GM21825 (cell line): ENCODE measurements around the gene CTNNA3.

Experiments used
- ATAC-seq: cut with Tn5 transposase; IDR thresholded peaks from one replicate; pipeline ENCODE4 v1.9.1; 2021; ENCODE audit warnings: mild to moderate bottlenecking, moderate library complexity; ENCODE audit not compliant: unreplicated experiment

CTNNA3 gene

DNA sequence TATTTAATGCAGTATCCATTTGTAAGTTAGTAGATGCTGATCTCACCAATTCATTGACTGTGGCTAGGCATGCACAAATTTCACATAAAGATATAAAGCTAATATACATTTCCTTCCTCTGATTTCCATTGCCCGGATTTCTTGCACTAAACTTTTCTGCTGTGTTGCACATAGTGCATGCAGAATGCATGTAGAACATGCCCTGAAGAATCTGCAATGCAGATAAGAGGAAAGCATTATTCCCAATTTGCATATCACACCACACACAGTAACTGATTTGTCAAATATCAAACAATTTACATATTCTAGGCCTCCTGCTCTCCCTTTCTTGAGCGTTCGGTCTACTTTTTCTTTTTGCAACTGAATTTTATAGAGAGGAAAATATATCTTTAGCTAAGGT is 646.0 kb downstream of the CTNNA3 start:
- no peak for ATAC-seq

GRCh38 chr10:67046507-67046906 is 649.5 kb downstream of the CTNNA3 start:
- ATAC-seq, result no peak

- ATAC-seq, result no peak
Observed at GRCh38 chr10:67045404-67045803, 650.6 kb downstream of the CTNNA3 start.

DNA sequence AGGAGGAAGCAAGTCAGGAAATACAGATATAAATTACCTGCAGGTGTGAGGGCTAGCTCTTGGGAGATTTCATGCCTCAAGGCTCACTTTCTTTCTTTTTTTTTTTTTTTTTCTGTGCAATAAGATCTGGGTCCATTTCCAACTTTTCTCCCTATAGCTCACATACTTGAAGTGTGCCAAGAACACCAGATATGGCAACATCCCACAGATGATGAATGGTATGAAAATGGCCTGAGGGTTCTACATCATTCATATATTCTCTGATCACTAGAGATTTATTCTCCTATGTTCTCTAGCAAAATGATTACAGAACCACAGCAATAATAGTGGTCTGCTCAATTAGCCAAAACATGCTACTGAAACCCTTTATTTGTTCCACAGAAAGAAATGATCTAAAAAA is 653.0 kb downstream of the CTNNA3 start:
- ATAC-seq, result no peak

- no peak for ATAC-seq
Observed at GRCh38 chr10:67036808-67037207, 659.2 kb downstream of the CTNNA3 start.

DNA sequence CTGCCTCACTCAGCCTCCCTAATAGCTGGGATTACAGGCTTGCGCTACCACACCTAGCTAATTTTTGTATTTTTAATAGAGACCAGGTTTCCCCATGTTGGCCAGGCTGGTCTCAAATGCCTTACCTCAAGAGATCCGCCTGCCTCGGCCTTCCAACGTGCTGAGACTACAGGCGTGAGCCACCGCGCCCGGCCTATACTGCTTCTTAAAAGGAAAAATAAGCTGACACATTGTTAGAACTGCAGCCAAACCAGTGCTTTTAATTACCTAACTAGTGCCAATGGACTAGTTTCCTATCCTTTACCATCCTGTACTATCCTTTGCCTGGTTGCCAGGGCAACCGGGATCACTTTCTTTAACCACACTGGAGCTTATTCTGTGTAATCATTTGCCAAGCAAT is 662.1 kb downstream of the CTNNA3 start:
- no peak for ATAC-seq

- ATAC-seq, result no peak
Observed at GRCh38 chr10:67022099-67022498, 673.9 kb downstream of the CTNNA3 start.

GRCh38 chr10:67017218-67017617 is 678.8 kb downstream of the CTNNA3 start:
- ATAC-seq, result no peak

DNA sequence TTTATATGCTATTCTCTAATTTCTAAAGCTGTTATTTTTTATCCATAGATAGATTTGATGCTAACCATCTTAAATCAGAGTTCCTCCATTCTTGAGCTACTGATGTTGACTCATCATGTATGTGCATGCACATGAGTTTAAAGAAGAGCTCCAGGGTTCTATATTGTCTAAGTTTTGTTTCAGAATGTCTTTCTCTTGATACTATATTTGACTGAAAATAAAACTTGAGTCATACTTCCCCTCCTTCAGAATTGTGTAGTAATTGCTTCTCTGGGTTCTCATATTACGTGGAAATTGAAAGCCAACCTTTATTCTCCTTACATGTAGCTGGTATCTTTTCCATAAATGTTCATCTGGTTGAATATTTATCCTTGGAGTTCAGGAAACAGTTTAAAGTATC is 680.8 kb downstream of the CTNNA3 start:
- no peak for ATAC-seq

GRCh38 chr10:67011981-67012380 is 684.0 kb downstream of the CTNNA3 start:
- ATAC-seq, result no peak

DNA sequence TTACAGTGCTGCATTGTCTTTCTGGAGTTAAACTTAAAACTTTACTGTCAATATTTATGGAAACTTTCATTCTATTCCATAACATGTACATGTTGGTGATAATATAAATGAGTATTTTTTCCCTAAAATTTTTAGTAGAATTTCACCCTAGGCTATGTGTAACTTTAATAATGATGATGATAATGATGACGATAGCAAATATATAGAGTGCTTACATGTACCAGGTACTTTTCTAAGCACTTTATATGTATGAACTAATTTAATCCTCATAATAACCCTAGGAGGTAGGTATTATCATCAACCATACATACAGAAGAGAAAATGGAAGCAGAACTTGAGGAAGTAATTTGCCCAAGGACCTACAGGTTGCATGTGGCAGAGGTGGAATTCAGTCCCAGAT is 684.5 kb downstream of the CTNNA3 start:
- ATAC-seq, result no peak

DNA sequence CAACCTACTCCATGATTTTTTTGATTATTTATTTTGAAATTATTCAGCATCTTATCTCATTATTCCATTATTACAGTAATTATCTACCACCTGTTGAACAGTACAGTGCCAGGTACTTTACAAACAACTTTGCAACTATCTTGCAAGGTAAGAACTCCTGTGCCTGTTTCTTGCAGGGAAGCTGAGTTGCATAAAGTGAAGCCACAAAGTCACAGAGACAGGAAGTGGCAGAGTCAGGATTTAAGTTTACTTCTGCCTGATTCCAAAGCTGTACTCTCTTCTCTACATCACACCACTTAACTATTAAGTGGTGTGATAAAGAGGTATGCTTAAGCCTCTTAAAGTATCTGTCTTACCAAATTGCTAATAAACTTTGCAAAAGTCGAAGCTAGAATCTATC is 690.0 kb downstream of the CTNNA3 start:
- ATAC-seq, result no peak

DNA sequence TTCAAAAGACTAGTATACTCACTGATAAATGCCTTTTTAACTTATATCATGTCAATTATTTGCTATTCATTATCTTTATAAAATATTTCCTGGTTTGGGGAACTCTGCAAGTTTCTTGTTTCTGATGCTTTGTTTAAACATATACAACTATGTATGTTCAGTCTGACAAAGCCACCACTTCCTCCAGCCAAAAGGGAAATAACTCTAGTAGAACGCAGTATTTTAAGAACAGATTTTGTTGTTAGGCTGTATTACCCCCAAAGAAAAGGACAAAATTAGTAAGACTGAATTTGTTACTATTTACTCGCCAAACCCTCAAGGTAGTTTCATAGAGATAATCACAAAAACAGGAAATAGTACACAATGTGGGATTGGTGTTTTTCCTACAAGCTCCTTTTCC is 691.3 kb downstream of the CTNNA3 start:
- ATAC-seq, result no peak

- no peak for ATAC-seq
Observed at GRCh38 chr10:66999762-67000545, 696.0 kb downstream of the CTNNA3 start.

DNA sequence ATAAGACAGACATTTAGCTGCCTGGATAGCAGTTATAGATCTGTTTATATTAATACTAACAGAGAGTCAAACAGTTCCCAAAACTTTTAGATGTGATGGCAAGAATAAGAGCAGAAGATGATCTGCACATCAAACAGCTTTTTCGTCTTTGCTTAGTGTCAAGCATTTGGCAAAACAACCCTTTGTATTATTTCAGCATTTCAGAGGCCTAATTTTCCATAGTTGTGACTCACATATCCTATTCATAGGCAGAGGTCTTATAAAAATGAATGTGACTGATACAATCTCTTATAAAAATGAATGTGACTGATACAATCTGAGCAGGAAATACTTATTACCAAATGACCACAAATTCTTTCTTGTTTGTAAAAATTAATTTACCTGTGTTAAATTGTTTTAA is 699.0 kb downstream of the CTNNA3 start:
- no peak for ATAC-seq

- ATAC-seq, result no peak
Observed at GRCh38 chr10:66990143-66990830, 705.7 kb downstream of the CTNNA3 start.

DNA sequence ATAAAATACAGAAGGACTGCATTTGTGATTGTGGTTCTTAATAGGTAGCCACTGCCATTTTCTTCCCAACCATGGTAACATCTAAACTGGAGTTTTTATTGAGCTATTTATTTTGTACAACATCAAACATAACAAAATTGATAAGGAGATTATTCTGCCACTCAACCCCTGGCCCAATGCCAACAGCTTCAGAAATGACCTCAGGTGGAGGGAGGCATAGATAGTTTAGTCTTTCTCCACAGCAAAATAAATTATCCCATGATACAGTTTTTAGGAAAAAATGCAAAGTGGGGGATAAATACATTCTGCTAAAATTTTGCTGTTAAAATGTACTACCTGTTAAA is 712.5 kb downstream of the CTNNA3 start:
- no peak for ATAC-seq

DNA sequence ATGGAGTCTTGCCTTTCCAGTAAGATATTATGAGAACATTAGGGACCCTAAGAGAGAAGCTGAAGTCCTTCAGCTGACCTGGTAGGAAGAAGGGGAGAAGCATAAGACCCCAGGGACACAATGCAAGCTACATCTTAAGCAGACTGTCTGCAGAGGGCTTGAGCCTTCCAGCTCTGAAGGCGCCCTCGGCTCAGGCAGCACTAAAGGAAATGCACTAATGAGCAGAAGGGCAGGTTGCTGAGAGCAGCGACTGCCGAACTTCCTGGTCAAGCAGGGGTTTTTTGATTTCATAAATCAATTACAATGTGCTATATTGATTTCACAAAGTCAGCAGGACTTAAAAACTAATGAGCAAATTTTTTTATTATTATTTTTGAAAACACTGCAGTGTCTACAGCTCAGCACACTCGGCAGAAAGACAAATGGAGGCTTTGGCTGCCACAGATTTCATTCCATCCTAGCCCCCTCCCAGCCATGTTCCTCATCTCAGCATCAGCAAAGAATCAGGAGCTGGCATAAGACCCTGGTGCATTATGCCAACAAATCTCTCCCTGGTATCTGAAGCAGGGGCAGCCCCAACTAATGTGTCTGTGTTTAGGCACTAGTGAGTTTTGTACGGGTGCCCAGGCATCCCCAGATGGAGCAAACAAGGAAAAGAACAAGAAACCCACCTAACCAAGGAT is 713.1 kb downstream of the CTNNA3 start:
- ATAC-seq, result no peak

GRCh38 chr10:66982053-66982420 is 714.0 kb downstream of the CTNNA3 start:
- ATAC-seq, result no peak

GRCh38 chr10:66981361-66982052 is 714.5 kb downstream of the CTNNA3 start:
- no peak for ATAC-seq

- no peak for ATAC-seq
Observed at GRCh38 chr10:66980246-66980815, 715.7 kb downstream of the CTNNA3 start.
